Keratinocyte (primary cell): Measurements from ENCODE around the gene POFUT2. TPM values are rescaled to one million over a fixed set of nuclear protein-coding genes. Genes with fewer than 3 reads are reported as not detected.

Experiments used
- DNase-seq: peaks from one replicate; pipeline ENCODE4 v3.0.0-alpha.2; 2011; ENCODE audit warnings: low read depth, missing footprints, low spot score
- FAIRE-seq: peaks from 2 replicates; lab custom pipeline; 2011; peaks lifted over from hg19 to GRCh38; lab: Jason Lieb, UNC
- H2AFZ ChIP-seq: 2 replicates; pipeline ENCODE4 v1.6.0; 2012; ENCODE audit warnings: low read length, control low read depth, inconsistent platforms; ENCODE audit not compliant: control insufficient read depth
- H3K27ac ChIP-seq: 2 replicates; pipeline ENCODE4 v1.5.1; 2011; ENCODE audit warnings: low read length; ENCODE audit not compliant: control insufficient read depth, insufficient read depth
- H3K27me3 ChIP-seq: 3 replicates; pipeline ENCODE4 v1.6.0; 2011; ENCODE audit warnings: low read length; ENCODE audit not compliant: control insufficient read depth, insufficient read depth; ENCODE audit errors: extremely low read depth
- H3K36me3 ChIP-seq, 2 experiments: 2 replicates in 1 of 2; 3 replicates in 1 of 2; pipeline ENCODE4 v1.5.1; 2011; ENCODE audit warnings: low read length in 2 of 2, mild to moderate bottlenecking in 1 of 2; ENCODE audit not compliant: control insufficient read depth in 2 of 2, insufficient read depth in 2 of 2; ENCODE audit errors: extremely low read depth in 1 of 2
- H3K4me1 ChIP-seq: 3 replicates; pipeline ENCODE4 v1.5.1; 2011; ENCODE audit warnings: low read length; ENCODE audit not compliant: control insufficient read depth, insufficient read depth; ENCODE audit errors: extremely low read depth
- H3K4me2 ChIP-seq: 3 replicates; pipeline ENCODE4 v1.6.0; 2011; ENCODE audit warnings: low read depth, low read length; ENCODE audit not compliant: control insufficient read depth, insufficient read depth; ENCODE audit errors: extremely low read depth
- H3K4me3 ChIP-seq, 3 experiments: fragments of 200-600 bp in 1 of 3; sonication (generic) in 1 of 3; 2 replicates in 2 of 3; 3 replicates in 1 of 3; pipeline ENCODE4 v1.5.1; 2011 to 2016; ENCODE audit warnings: low read length in 3 of 3, mild to moderate bottlenecking in 3 of 3, control low read depth in 2 of 3, inconsistent platforms in 1 of 3, low read depth in 1 of 3, mixed read lengths in 1 of 3, mixed run types in 1 of 3, moderate library complexity in 1 of 3; ENCODE audit not compliant: control insufficient read depth in 2 of 3, insufficient read depth in 2 of 3; ENCODE audit errors: extremely low read depth in 1 of 3
- H3K79me2 ChIP-seq: 2 replicates; pipeline ENCODE4 v1.6.0; 2012; ENCODE audit warnings: low read length; ENCODE audit not compliant: control insufficient read depth, insufficient read depth
- H3K9ac ChIP-seq: 3 replicates; pipeline ENCODE4 v1.6.0; 2011; ENCODE audit warnings: low read length; ENCODE audit not compliant: control insufficient read depth, insufficient read depth; ENCODE audit errors: extremely low read depth
- H3K9me1 ChIP-seq: 3 replicates; pipeline ENCODE4 v1.6.0; 2011; ENCODE audit warnings: low read length; ENCODE audit not compliant: control insufficient read depth, insufficient read depth; ENCODE audit errors: extremely low read depth
- H3K9me3 ChIP-seq: 2 replicates; pipeline ENCODE4 v1.5.1; 2012; ENCODE audit warnings: low read depth, low read length; ENCODE audit not compliant: control insufficient read depth
- H4K20me1 ChIP-seq: 3 replicates; pipeline ENCODE4 v1.6.0; 2011; ENCODE audit warnings: low read length; ENCODE audit not compliant: control insufficient read depth, insufficient read depth; ENCODE audit errors: extremely low read depth
- EZH2 ChIP-seq: IDR thresholded peaks from one replicate; pipeline ENCODE4 v1.6.1; 2012; ENCODE audit warnings: inconsistent platforms, mild to moderate bottlenecking, low read length, moderate library complexity
- dilution Hi-C: fragments of 300-500 bp; cut with MboI; formaldehyde crosslinking; loops from one replicate; pipeline ENCODE4 v1.7.0; 2020; ENCODE audit warnings: low sequenced_read_pairs; ENCODE audit not compliant: extremely low pct_ligation_motif_present
- polyA plus RNA-seq, 5 experiments: library from polyadenylated mRNA; depleted of rRNA in 3 of 5; stranded (reverse) in 3 of 5; stranded (forward) in 1 of 5; unstranded in 1 of 5; fragments of >200 nt; gene quantifications; 1 replicate in 1 of 5; 2 replicates in 3 of 5; 3 replicates in 1 of 5; pipeline versions ENCODE4 v1.2.1 to v1.2.3, GENCODE V29; 2011 to 2012; ENCODE audit warnings: missing spikeins in 2 of 5, low read depth in 1 of 5, low replicate concordance in 1 of 5
- TF ChIP-seq, protein P1 (sequence below), 3 experiments: IDR thresholded peaks in 1 of 3; conservative IDR thresholded peaks in 1 of 3; optimal IDR thresholded peaks in 1 of 3; 2 replicates in 2 of 3; 3 replicates in 1 of 3; pipeline versions ENCODE3 to v1.5.1; 2011; ENCODE audit warnings: low read length in 3 of 3, mild to moderate bottlenecking in 3 of 3, moderate library complexity in 2 of 3, control low read depth in 1 of 3, inconsistent platforms in 1 of 3; ENCODE audit not compliant: insufficient read depth in 2 of 3; ENCODE audit errors: extremely low read depth in 1 of 3

Gene POFUT2
- polyA plus RNA-seq, 1 donor (not counting 4 experiments of a cell fraction or from before 2014, with no cell fraction given) = 8.8 TPM

- dilution Hi-C loops = no loop called here
- no peak overlapping the region for H3K9ac ChIP-seq
- H2AFZ ChIP-seq = no peak overlapping the region
- H3K9me1 ChIP-seq = no peaks in the 10 kb centered on the region
- H3K79me2 ChIP-seq = no peaks in the 10 kb centered on the region
- no peaks in the 10 kb centered on the region for H4K20me1 ChIP-seq
- TF ChIP-seq, protein P1, sequence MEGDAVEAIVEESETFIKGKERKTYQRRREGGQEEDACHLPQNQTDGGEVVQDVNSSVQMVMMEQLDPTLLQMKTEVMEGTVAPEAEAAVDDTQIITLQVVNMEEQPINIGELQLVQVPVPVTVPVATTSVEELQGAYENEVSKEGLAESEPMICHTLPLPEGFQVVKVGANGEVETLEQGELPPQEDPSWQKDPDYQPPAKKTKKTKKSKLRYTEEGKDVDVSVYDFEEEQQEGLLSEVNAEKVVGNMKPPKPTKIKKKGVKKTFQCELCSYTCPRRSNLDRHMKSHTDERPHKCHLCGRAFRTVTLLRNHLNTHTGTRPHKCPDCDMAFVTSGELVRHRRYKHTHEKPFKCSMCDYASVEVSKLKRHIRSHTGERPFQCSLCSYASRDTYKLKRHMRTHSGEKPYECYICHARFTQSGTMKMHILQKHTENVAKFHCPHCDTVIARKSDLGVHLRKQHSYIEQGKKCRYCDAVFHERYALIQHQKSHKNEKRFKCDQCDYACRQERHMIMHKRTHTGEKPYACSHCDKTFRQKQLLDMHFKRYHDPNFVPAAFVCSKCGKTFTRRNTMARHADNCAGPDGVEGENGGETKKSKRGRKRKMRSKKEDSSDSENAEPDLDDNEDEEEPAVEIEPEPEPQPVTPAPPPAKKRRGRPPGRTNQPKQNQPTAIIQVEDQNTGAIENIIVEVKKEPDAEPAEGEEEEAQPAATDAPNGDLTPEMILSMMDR (optimal IDR thresholded peaks at IDR 0.05 in 1 of 3, IDR thresholded peaks at IDR 0.05 in 1 of 3, conservative IDR thresholded peaks at IDR 0.05 in 1 of 3; ENCODE audit: extremely low read depth in 1 of 3, insufficient read depth in 2 of 3, low read length in 3 of 3) = no peak
- TF ChIP-seq EZH2 = no peak
- no peaks in the 10 kb centered on the region for H3K4me1 ChIP-seq
- H3K9me3 ChIP-seq = no peaks in the 10 kb centered on the region
- no peak overlapping the region for H3K27ac ChIP-seq
- FAIRE-seq = no peak
- H3K36me3 ChIP-seq = no peaks in the 10 kb centered on the region
- DNase-seq = no peak
- peaks cover 7% of the 10 kb centered on the region for H3K27me3 ChIP-seq
- H3K4me3 ChIP-seq = no peak overlapping the region
- H3K4me2 ChIP-seq = no peak overlapping the region
These were observed 19.3 kb upstream of the POFUT2 start for GRCh38 chr21:45306832-45307571.

DNA sequence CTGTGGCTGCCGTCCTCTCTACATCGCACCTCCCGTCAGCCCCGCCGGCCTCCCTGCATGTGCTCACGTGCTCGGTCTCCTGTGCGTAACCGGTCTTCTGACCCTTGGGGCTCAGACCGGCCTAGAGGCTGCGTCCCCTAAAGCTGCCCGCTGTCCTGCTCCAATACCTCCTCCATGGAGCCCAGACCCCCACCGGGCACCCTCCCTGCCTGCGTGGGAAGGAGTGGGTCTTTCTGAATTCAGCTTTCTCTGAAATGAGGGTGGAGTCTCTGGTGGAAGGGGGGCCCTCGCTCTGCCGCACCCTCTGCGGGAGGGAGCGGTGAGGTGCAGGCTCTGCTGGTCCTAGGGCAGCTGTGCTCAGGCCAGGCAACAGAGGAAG is 18.7 kb upstream of the POFUT2 start:
- H3K27me3 ChIP-seq = peaks cover 7% of the 10 kb centered on the region
- no peaks in the 10 kb centered on the region for H3K79me2 ChIP-seq
- no peak for TF ChIP-seq EZH2
- TF ChIP-seq, protein P1 (optimal IDR thresholded peaks at IDR 0.05 in 1 of 3, IDR thresholded peaks at IDR 0.05 in 1 of 3, conservative IDR thresholded peaks at IDR 0.05 in 1 of 3; ENCODE audit: extremely low read depth in 1 of 3, insufficient read depth in 2 of 3, low read length in 3 of 3) = no peak
- no peaks in the 10 kb centered on the region for H3K9me3 ChIP-seq
- H3K9me1 ChIP-seq = no peaks in the 10 kb centered on the region
- H3K4me1 ChIP-seq = no peaks in the 10 kb centered on the region
- no peak overlapping the region for H3K4me2 ChIP-seq
- no peak for DNase-seq
- H3K36me3 ChIP-seq = no peaks in the 10 kb centered on the region
- H3K9ac ChIP-seq = no peak overlapping the region
- H2AFZ ChIP-seq = no peak overlapping the region
- no peak overlapping the region for H3K4me3 ChIP-seq
- no peak for FAIRE-seq
- H3K27ac ChIP-seq = no peak overlapping the region
- dilution Hi-C loops = no loop called here
- H4K20me1 ChIP-seq = no peaks in the 10 kb centered on the region
